Left lung (tissue), 10 donors: ENCODE measurements around the gene PTH1R. TPM values are rescaled to one million over a fixed set of nuclear protein-coding genes. Genes with fewer than 3 reads are reported as not detected.
A peak's percentile ranks its signal among the peaks of the same experiment; 100 is the strongest.

ENCODE experiments used
- ATAC-seq: fragments of 200-7000 bp; cut with Tn5 transposase; one replicate; pipeline ENCODE4 v1.9.1; 2020; ENCODE audit warnings: moderate library complexity
- DNase-seq, 4 donors: peaks; one replicate each; pipeline ENCODE4 v3.0.0-alpha.2; 2013 to 2020
- H3K27ac ChIP-seq, 2 donors: fragments of 200-600 bp; sonication (generic) in 1 of 2; one replicate each; pipeline versions ENCODE4 v1.5.0 to v1.8.0; 2020 to 2021
- H3K27me3 ChIP-seq, 2 donors: fragments of 200-600 bp; sonication (generic) in 1 of 2; one replicate each; pipeline versions ENCODE4 v1.5.0 to v1.8.0; 2020 to 2021
- H3K36me3 ChIP-seq, 2 donors: fragments of 200-600 bp; sonication (generic) in 1 of 2; one replicate each; pipeline versions ENCODE4 v1.5.0 to v1.8.0; 2020 to 2021
- H3K4me1 ChIP-seq, 2 donors: fragments of 200-600 bp; one replicate each; pipeline ENCODE4 v1.8.0; 2021
- H3K4me3 ChIP-seq, 2 donors: fragments of 200-600 bp; sonication (generic) in 1 of 2; one replicate each; pipeline versions ENCODE4 v1.5.0 to v1.8.0; 2020 to 2021; ENCODE audit warnings: mild to moderate bottlenecking in 1 of 2
- H3K9me3 ChIP-seq, 2 donors: fragments of 200-600 bp; sonication (generic) in 1 of 2; one replicate each; pipeline versions ENCODE4 v1.5.0 to v1.8.0; 2020 to 2021
- intact Hi-C, 2 donors: fragments of 100-400 bp; cut with DNase I; formaldehyde crosslinking; loops; one replicate each; pipeline versions ENCODE4 v1.11.2 to v1.14.2; 2022
- polyA plus RNA-seq, 6 donors: library from polyadenylated mRNA; unstranded; fragments of 120-200 nt; gene quantifications; one replicate each; pipeline ENCODE4 v1.2.1, GENCODE V29; 2013; ENCODE audit not compliant: insufficient read length in 6 of 6
- total RNA-seq, 2 donors: library from RNA; stranded (reverse); fragmentation: NEBNext Ultra II Directional; extraction: Animal tissue kit (Norgen Biotek cat#: 25700); gene quantifications; one replicate each; pipeline ENCODE4 v1.2.1, GENCODE V29; 2021
- TF ChIP-seq, protein P1 (sequence below), 2 donors: fragments of 200-600 bp; sonication (generic) in 1 of 2; IDR thresholded peaks; one replicate each; pipeline versions ENCODE4 v1.5.0 to v1.8.0; 2021; ENCODE audit warnings: antibody characterized with exemption in 2 of 2
- donor health status: DM: no; HTN: yes; CAD: no.
- donor health status: DM: no; HTN: no; CAD: no.

Gene PTH1R
- total and polyA plus RNA-seq, 8 donors: 12.0 to 131 (median 73.6) TPM

DNA sequence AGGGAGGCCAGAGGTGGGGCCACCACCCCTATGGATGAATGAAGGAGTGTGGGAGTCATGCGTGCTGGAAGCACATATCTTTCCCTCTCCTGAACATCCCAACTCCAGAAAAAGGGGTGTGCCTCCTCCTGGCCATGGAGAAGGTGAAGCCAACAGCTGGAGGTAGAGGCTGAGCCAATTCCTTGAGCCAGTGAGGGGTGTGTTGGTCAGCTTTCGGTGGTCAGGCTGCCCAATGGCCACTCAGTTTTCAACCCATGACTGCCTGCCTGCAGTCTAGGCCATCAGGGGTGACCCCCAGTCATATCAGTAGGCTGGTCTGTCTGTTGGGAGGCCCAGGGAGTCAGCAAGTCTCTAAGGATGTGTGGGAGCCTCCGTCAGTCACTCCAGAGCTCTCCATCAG, 13.6 kb downstream of the PTH1R start:
- no peak overlapping the region for H3K4me3 ChIP-seq
- DNase-seq (no peak), ATAC-seq (no peak)
- H3K4me1 ChIP-seq: peaks cover 5 to 15% of the 10 kb centered on the region in 2 donors
- no peaks in the 10 kb centered on the region for H3K9me3 ChIP-seq
- no peak overlapping the region for H3K27ac ChIP-seq
- H3K36me3 ChIP-seq: no peaks in the 10 kb centered on the region
- TF ChIP-seq, protein P1, sequence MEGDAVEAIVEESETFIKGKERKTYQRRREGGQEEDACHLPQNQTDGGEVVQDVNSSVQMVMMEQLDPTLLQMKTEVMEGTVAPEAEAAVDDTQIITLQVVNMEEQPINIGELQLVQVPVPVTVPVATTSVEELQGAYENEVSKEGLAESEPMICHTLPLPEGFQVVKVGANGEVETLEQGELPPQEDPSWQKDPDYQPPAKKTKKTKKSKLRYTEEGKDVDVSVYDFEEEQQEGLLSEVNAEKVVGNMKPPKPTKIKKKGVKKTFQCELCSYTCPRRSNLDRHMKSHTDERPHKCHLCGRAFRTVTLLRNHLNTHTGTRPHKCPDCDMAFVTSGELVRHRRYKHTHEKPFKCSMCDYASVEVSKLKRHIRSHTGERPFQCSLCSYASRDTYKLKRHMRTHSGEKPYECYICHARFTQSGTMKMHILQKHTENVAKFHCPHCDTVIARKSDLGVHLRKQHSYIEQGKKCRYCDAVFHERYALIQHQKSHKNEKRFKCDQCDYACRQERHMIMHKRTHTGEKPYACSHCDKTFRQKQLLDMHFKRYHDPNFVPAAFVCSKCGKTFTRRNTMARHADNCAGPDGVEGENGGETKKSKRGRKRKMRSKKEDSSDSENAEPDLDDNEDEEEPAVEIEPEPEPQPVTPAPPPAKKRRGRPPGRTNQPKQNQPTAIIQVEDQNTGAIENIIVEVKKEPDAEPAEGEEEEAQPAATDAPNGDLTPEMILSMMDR (IDR thresholded peaks at IDR 0.05): no peak
- peaks cover 0 to 65% of the 10 kb centered on the region in 2 donors for H3K27me3 ChIP-seq
- intact Hi-C loops: no loop called here

DNA sequence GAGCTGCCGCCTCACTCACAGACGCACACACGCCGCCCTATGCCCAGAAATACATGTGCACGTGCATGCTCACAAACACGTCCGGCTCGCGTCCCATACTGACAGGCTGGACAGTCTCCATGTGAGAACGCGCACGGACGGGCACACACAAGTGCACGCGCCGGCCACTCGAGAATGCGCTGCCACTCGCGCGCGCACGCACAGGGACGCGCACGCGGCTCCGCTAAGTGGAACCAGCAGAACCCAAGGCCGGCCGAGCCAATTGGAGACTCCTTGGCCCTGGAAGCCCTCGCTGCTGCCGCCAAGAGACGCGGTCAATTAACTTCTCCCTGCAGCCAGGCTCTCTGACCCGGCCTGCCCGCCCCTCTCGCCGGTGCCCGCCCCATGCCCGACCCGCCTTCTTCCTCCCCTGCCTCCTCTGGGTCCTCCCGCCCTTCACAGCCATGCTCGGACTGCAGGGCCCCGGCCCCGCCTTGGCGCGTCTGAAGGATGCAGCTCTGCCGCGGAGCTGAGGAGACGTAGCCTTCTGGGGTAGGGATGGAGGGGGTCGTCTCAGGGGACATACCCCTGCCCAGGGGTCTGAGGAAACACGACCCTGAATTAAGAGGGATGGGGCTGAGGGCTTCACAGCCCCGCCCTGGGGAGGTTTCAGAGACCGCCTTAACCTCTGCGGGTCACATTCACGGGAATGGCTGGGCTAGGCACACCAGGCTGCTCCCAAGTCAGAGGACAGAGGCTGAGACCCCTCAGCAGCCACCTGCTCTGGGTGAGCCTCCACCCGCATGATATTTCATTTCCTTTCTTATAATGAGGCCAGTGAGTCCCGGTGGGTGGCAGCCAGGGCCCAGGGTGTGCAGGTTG, 15.0 kb downstream of the PTH1R start:
- ATAC-seq (peak; percentile 92), DNase-seq (peak; percentile 70 to 92 (median 82))
- Histone ChIP-seq H3K27me3 (peaks cover 0 to 65% of the 10 kb centered on the region in 2 donors), H3K27ac (no peak overlapping the region), H3K4me3 (peak overlapping the region; percentile 27 to 33), H3K36me3 (no peaks in the 10 kb centered on the region), H3K9me3 (no peaks in the 10 kb centered on the region), H3K4me1 (peaks cover 5 to 15% of the 10 kb centered on the region in 2 donors)
- TF ChIP-seq, protein P1 (IDR thresholded peaks at IDR 0.05): no peak
- intact Hi-C loops: no loop called here

DNA sequence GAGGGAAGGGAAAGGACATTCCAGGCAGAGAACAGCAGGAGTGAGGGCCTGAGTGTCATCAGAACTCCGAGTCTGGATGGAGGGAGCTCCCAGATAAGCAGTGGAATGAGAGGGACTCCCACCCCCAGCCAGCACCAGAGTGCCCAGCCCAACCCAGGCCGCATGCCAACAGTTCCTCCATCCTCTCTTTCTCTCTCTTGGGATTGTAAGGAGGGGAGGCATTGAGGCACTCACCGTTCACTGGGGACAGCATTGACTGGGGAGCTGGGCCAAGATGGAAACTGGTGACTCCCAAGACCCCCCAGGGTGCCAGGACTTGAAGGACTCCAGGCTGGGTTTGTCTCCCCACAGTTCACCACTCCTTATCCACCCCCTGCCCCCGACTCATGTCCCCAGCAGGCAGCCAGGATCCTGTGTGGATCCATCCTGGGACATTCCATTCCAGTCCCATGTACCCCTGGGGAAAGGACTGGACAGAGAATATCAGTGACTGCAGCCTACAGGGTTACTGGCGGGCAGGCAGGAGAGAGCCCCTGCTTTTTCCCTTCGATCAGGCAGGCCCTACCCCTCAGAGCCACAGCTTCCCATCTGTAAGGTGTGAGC, 15.7 kb downstream of the PTH1R start:
- TF ChIP-seq, protein P1 (IDR thresholded peaks at IDR 0.05): no peak
- H3K27me3 ChIP-seq: peaks cover 6 to 71% of the 10 kb centered on the region in 2 donors
- DNase-seq: peak in 1 of 4 donors; percentile 33
- intact Hi-C loops: no loop called here
- no peak overlapping the region for H3K27ac ChIP-seq
- H3K36me3 ChIP-seq: no peaks in the 10 kb centered on the region
- ATAC-seq: no peak
- no peaks in the 10 kb centered on the region for H3K9me3 ChIP-seq
- H3K4me3 ChIP-seq: no peak overlapping the region
- H3K4me1 ChIP-seq: peaks cover 5 to 17% of the 10 kb centered on the region in 2 donors

DNA sequence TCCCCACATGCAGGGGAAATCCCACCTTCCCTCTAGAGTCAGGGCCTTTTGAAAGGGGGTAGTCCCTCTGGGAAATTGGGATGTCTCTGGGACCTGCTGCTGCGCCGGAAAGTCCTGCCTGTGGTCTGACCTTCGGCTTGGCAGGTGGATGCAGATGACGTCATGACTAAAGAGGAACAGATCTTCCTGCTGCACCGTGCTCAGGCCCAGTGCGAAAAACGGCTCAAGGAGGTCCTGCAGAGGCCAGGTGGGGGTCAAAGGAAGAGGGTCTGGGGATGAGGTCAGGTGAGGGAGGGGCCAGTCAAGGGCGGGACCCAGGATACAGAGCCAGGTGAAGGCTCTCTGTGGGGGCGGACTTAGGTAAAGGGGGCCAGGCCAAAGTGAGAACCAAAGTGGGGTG, 16.2 kb downstream of the PTH1R start:
- TF ChIP-seq, protein P1 (IDR thresholded peaks at IDR 0.05): no peak
- intact Hi-C loops: no loop called here
- Histone ChIP-seq H3K36me3 (no peaks in the 10 kb centered on the region), H3K9me3 (no peaks in the 10 kb centered on the region), H3K4me3 (no peak overlapping the region), H3K27ac (no peak overlapping the region), H3K27me3 (peaks cover 10 to 72% of the 10 kb centered on the region in 2 donors), H3K4me1 (peaks cover 5 to 22% of the 10 kb centered on the region in 2 donors)
- DNase-seq (peak in 1 of 4 donors; percentile 41), ATAC-seq (no peak)

DNA sequence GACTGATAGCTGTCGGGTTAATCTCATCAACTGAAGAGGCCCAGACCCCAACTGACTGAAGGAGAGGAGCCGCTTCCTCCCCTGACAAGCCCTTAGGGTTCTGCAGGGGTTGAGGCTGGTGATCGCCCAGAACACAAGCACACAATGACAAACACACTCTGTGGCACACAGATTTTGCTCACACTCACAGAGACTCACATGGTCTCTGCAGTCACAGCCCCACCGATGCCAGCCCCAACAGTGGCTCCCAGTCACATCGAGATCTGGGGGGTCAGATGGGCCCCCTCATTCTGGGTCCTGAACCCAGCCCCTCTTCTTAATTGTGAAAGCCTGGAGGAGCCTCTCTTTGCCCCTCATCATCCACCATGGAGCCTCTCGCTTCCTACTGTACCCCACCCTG, 16.7 kb downstream of the PTH1R start:
- intact Hi-C loops: no loop called here
- Histone ChIP-seq H3K36me3 (no peaks in the 10 kb centered on the region), H3K9me3 (no peaks in the 10 kb centered on the region), H3K4me1 (peaks cover 5 to 26% of the 10 kb centered on the region in 2 donors), H3K27me3 (peaks cover 10 to 72% of the 10 kb centered on the region in 2 donors), H3K4me3 (no peak overlapping the region), H3K27ac (no peak overlapping the region)
- ATAC-seq: no peak
- TF ChIP-seq, protein P1 (IDR thresholded peaks at IDR 0.05): no peak
- DNase-seq: no peak
